Ascending aorta (tissue), 2 donors: ENCODE data around the gene CDH1. TPM values are rescaled to one million over a fixed set of nuclear protein-coding genes. Genes with fewer than 3 reads are reported as not detected.
"Not testable (repeated sequence)": the region's sequence is repeated elsewhere in the genome, so short reads cannot be mapped to it uniquely, and the experiment has no call there.

ENCODE experiments used
- DNase-seq, 2 donors: peaks; one replicate each; pipeline ENCODE4 v3.0.0-alpha.2; 2019; ENCODE audit warnings: low spot score in 2 of 2
- H3K27ac ChIP-seq, 2 donors: fragments of 200-600 bp; sonication (generic); one replicate each; pipeline ENCODE4 v1.5.1; 2016 to 2017; ENCODE audit warnings: mild to moderate bottlenecking in 1 of 2
- H3K27me3 ChIP-seq: fragments of 200-600 bp; sonication (generic); one replicate; pipeline ENCODE4 v1.5.1; 2017
- H3K36me3 ChIP-seq, 2 donors: fragments of 200-600 bp; sonication (generic); one replicate each; pipeline ENCODE4 v1.5.1; 2016
- H3K4me1 ChIP-seq, 2 donors: fragments of 200-600 bp; sonication (generic); one replicate each; pipeline ENCODE4 v1.5.1; 2016 to 2017; ENCODE audit warnings: mild to moderate bottlenecking in 1 of 2
- H3K4me3 ChIP-seq, 2 donors: fragments of 200-600 bp; sonication (generic); one replicate each; pipeline ENCODE4 v1.5.1; 2016 to 2017; ENCODE audit warnings: mild to moderate bottlenecking in 1 of 2
- H3K9me3 ChIP-seq, 2 donors: fragments of 200-600 bp; sonication (generic); one replicate each; pipeline ENCODE4 v1.5.1; 2016
- CTCF ChIP-seq, 3 experiments: fragments of 200-600 bp in 2 of 3; fragments of 450-650 bp in 1 of 3; sonication (generic) in 2 of 3; IDR thresholded peaks; one replicate each; pipeline ENCODE4 v1.5.1; 2016 to 2019; ENCODE audit warnings: antibody characterized with exemption in 3 of 3, mild to moderate bottlenecking in 1 of 3, moderate library complexity in 1 of 3
- intact Hi-C: fragments of 100-400 bp; cut with DNase I; formaldehyde crosslinking; loops from one replicate; pipeline ENCODE4 v1.15.1; 2023
- total RNA-seq: library from RNA; depleted of rRNA; stranded (reverse); fragments of >200 nt; gene quantifications from one replicate; pipeline ENCODE4 v1.1.0, GENCODE V29; 2016

CDH1 gene
- total RNA-seq, 1 donor from 2014 or later = not detected

DNA sequence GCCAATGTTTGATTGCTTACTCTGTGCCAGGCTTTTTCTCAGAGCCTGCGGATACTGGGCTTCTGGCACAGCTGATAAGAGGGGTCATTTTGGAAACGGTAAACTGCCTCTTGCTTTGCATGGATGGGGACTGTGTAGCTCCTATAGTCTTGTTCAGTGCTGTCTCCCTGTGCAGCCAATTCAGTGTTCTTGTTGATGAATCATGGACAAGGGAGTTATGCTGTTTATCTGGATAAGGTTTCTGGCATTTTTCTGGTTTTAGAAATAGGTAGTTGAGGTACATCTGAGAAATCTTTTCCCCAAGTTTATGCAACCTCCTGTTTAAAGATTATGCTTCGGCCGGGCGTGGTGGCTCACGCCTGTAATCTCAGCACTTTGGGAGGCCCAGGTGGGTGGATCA, 89.6 kb downstream of the CDH1 start:
- no peaks in the 10 kb centered on the region for H3K27me3 ChIP-seq
- DNase-seq = no peak
- intact Hi-C loops = no loop called here
- no peak for TF ChIP-seq CTCF (IDR thresholded peaks at IDR 0.05)
- H3K4me1 ChIP-seq = peaks cover 2% of the 10 kb centered on the region in 2 donors
- H3K9me3 ChIP-seq = no peaks in the 10 kb centered on the region
- H3K36me3 ChIP-seq = no peaks in the 10 kb centered on the region
- no peak overlapping the region for H3K27ac ChIP-seq
- no peak overlapping the region for H3K4me3 ChIP-seq

GRCh38 chr16:68833251-68833650, 96.2 kb downstream of the CDH1 start:
- Histone ChIP-seq H3K36me3 (no peaks in the 10 kb centered on the region), H3K4me3 (no peak overlapping the region), H3K4me1 (no peaks in the 10 kb centered on the region), H3K27me3 (no peaks in the 10 kb centered on the region), H3K27ac (no peak overlapping the region), H3K9me3 (no peaks in the 10 kb centered on the region)
- intact Hi-C loops = no loop called here
- TF ChIP-seq CTCF (IDR thresholded peaks at IDR 0.05) = no peak
- no peak for DNase-seq

- Histone ChIP-seq H3K27ac (no peak overlapping the region), H3K27me3 (no peaks in the 10 kb centered on the region), H3K4me3 (no peak overlapping the region), H3K36me3 (no peaks in the 10 kb centered on the region), H3K9me3 (no peaks in the 10 kb centered on the region), H3K4me1 (no peaks in the 10 kb centered on the region)
- no peak for TF ChIP-seq CTCF (IDR thresholded peaks at IDR 0.05)
- intact Hi-C loops = no loop called here
- no peak for DNase-seq
Measured at GRCh38 chr16:68834550-68834949, 97.5 kb downstream of the CDH1 start.

DNA sequence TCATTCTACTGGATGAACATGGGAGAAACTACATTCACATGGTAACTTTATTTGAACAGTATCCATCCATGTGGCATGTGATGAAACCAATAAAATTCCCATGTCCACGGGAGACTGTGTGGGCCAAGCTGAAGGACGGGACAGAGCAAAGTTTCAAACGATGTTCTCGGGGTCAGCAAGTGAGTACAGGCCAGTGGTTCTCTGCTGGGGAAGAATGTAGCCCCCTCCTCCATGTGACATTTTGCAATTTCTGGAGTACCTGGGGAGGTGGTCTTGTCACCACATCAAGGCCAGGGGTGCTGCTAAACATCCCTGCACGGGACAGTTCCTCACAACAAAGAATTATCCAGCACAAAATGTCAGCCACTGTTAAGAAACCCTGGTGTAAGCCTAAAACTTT, 98.9 kb downstream of the CDH1 start:
- no peaks in the 10 kb centered on the region for H3K9me3 ChIP-seq
- no peaks in the 10 kb centered on the region for H3K27me3 ChIP-seq
- H3K27ac ChIP-seq = no peak overlapping the region
- intact Hi-C loops = no loop called here
- no peaks in the 10 kb centered on the region for H3K4me1 ChIP-seq
- no peak for TF ChIP-seq CTCF (IDR thresholded peaks at IDR 0.05)
- H3K4me3 ChIP-seq = no peak overlapping the region
- DNase-seq = no peak
- H3K36me3 ChIP-seq = no peaks in the 10 kb centered on the region

- no peak overlapping the region for H3K4me3 ChIP-seq
- no peaks in the 10 kb centered on the region for H3K9me3 ChIP-seq
- H3K36me3 ChIP-seq = no peaks in the 10 kb centered on the region
- no peak for DNase-seq
- H3K4me1 ChIP-seq = no peaks in the 10 kb centered on the region
- intact Hi-C loops = no loop called here
- no peaks in the 10 kb centered on the region for H3K27me3 ChIP-seq
- TF ChIP-seq CTCF (IDR thresholded peaks at IDR 0.05) = no peak
- no peak overlapping the region for H3K27ac ChIP-seq
Measured at GRCh38 chr16:68839831-68840230, 102.7 kb downstream of the CDH1 start.

GRCh38 chr16:68842964-68843481, 105.9 kb downstream of the CDH1 start:
- intact Hi-C loops = loop anchor here (2.0 kb wide), 1 partner anchor 312 kb away; no protein-coding TSS in a partner anchor
- H3K27ac ChIP-seq = peak overlapping the region; percentile 87 to 94
- H3K36me3 ChIP-seq, H3K4me1 ChIP-seq, H3K9me3 ChIP-seq, DNase-seq, H3K27me3 ChIP-seq: not testable (repeated sequence)
- H3K4me3 ChIP-seq = peak overlapping the region; percentile 85 to 97
